Endothelial cell of umbilical vein (primary cell): Measurements from ENCODE around the gene METTL25. TPM values are rescaled to one million over a fixed set of nuclear protein-coding genes. Genes with fewer than 3 reads are reported as not detected.

Source experiments
- BruUV-seq: library from RNA; stranded (reverse); fragments of 400-500 nt; replicated peaks from 2 replicates; lab custom pipeline; 2021; lab: Mats Ljungman, UMichigan
- CTCF ChIA-PET: fragments of 300-600, 350-600 bp; sonication (Branson Sonifier 250); formaldehyde crosslinking; loops from one replicate; lab custom pipeline; 2021; ENCODE audit warnings: antibody characterized with exemption, inconsistent platforms; lab: Charles Lee
- POLR2A ChIA-PET: fragments of 300-600, 350-600 bp; sonication (Branson Sonifier 250); formaldehyde crosslinking; loops from one replicate; lab custom pipeline; 2021; ENCODE audit warnings: antibody characterized with exemption, inconsistent platforms; lab: Charles Lee
- DNase-seq: peaks from one replicate; pipeline ENCODE4 v3.0.0-alpha.2; 2011; ENCODE audit warnings: low read depth, low spot score
- FAIRE-seq: peaks from 2 replicates; lab custom pipeline; 2011; peaks lifted over from hg19 to GRCh38; lab: Jason Lieb, UNC
- H2AFZ ChIP-seq: 2 replicates; pipeline ENCODE4 v1.6.0; 2012; ENCODE audit warnings: low read depth, low read length, control low read depth, inconsistent platforms
- H3K27ac ChIP-seq: 2 replicates; pipeline ENCODE4 v1.5.1; 2011; ENCODE audit warnings: low read depth, mild to moderate bottlenecking, control low read depth, low read length, moderate library complexity; ENCODE audit not compliant: insufficient read depth
- H3K27me3 ChIP-seq, 2 experiments: 2 replicates each; pipeline versions ENCODE4 v1.6.0 to v1.6.1; 2011; ENCODE audit warnings: low read length in 2 of 2, mixed read lengths in 1 of 2; ENCODE audit not compliant: control insufficient read depth in 2 of 2, insufficient read depth in 2 of 2
- H3K36me3 ChIP-seq, 2 experiments: 2 replicates in 1 of 2; 3 replicates in 1 of 2; pipeline ENCODE4 v1.5.1; 2011; ENCODE audit warnings: low read length in 2 of 2, mild to moderate bottlenecking in 1 of 2, moderate library complexity in 1 of 2; ENCODE audit not compliant: control insufficient read depth in 2 of 2, insufficient read depth in 2 of 2; ENCODE audit errors: extremely low read depth in 1 of 2
- H3K4me1 ChIP-seq: 3 replicates; pipeline ENCODE4 v1.5.1; 2011; ENCODE audit warnings: mild to moderate bottlenecking, low read length; ENCODE audit not compliant: control insufficient read depth, insufficient read depth; ENCODE audit errors: extremely low read depth
- H3K4me2 ChIP-seq: 2 replicates; pipeline ENCODE4 v1.6.1; 2011; ENCODE audit warnings: low read length, control low read depth, mixed read lengths; ENCODE audit not compliant: insufficient read depth
- H3K4me3 ChIP-seq, 3 experiments: fragments of 200-600 bp in 1 of 3; sonication (generic), shearing (Covaris generic) in 1 of 3; replicated peaks in 1 of 3; 2 replicates each; pipeline ENCODE4 v1.5.1; 2011 to 2016; ENCODE audit warnings: control low read depth in 3 of 3, low read length in 3 of 3, mild to moderate bottlenecking in 2 of 3, inconsistent platforms in 1 of 3, low read depth in 1 of 3, moderate library complexity in 1 of 3; ENCODE audit not compliant: insufficient read depth in 1 of 3
- H3K79me2 ChIP-seq: 2 replicates; pipeline ENCODE4 v1.6.0; 2012; ENCODE audit warnings: low read length, inconsistent platforms; ENCODE audit not compliant: control insufficient read depth, insufficient read depth
- H3K9ac ChIP-seq: replicated peaks from 2 replicates; pipeline ENCODE3; 2011; ENCODE audit warnings: low read length, control low read depth; ENCODE audit not compliant: insufficient read depth; ENCODE audit errors: extremely low read depth
- H3K9me1 ChIP-seq: replicated peaks from 3 replicates; pipeline ENCODE4 v1.6.0; 2011; ENCODE audit warnings: mild to moderate bottlenecking, low read length; ENCODE audit not compliant: control insufficient read depth, insufficient read depth; ENCODE audit errors: extremely low read depth
- H3K9me3 ChIP-seq: replicated peaks from 2 replicates; pipeline ENCODE4 v1.5.1; 2012; ENCODE audit warnings: low read length, inconsistent platforms; ENCODE audit not compliant: control insufficient read depth, insufficient read depth
- H4K20me1 ChIP-seq: replicated peaks from 2 replicates; pipeline ENCODE3; 2011; ENCODE audit warnings: mild to moderate bottlenecking, low read length; ENCODE audit not compliant: control insufficient read depth, insufficient read depth; ENCODE audit errors: extremely low read depth
- EZH2 ChIP-seq: IDR thresholded peaks from 2 replicates; pipeline ENCODE4 v1.6.1; 2012; ENCODE audit warnings: borderline replicate concordance, low read depth, mild to moderate bottlenecking, moderate library complexity, low read length, inconsistent platforms; ENCODE audit not compliant: severe bottlenecking
- FOS ChIP-seq: IDR thresholded peaks from 2 replicates; pipeline ENCODE4 v1.6.1; 2011; ENCODE audit warnings: mild to moderate bottlenecking, low read length, moderate library complexity, borderline replicate concordance; ENCODE audit not compliant: insufficient read depth
- GATA2 ChIP-seq: IDR thresholded peaks from 2 replicates; pipeline ENCODE4 v1.7.0; 2011; ENCODE audit warnings: low read depth, mild to moderate bottlenecking, moderate library complexity, mixed read lengths, low read length; ENCODE audit not compliant: insufficient read length, insufficient read depth
- JUN ChIP-seq: IDR thresholded peaks from 2 replicates; pipeline ENCODE4 v1.6.1; 2011; ENCODE audit warnings: borderline replicate concordance, low read depth; ENCODE audit not compliant: insufficient read length, insufficient read depth
- MYC ChIP-seq: IDR thresholded peaks from one replicate; pipeline ENCODE4 v1.6.1; 2011; ENCODE audit warnings: mild to moderate bottlenecking, low read depth, low read length
- POLR2A ChIP-seq: IDR thresholded peaks from 2 replicates; pipeline ENCODE4 v1.6.1; 2012; ENCODE audit warnings: low read depth, mild to moderate bottlenecking, control low read depth, low read length
- POLR2AphosphoS5 ChIP-seq: IDR thresholded peaks from 2 replicates; pipeline ENCODE4 v1.6.1; 2012; ENCODE audit warnings: low read depth, mild to moderate bottlenecking, control low read depth, low read length, moderate library complexity; ENCODE audit not compliant: insufficient read depth
- dilution Hi-C: fragments of 300-500 bp; cut with MboI; formaldehyde crosslinking; loops from one replicate; pipeline ENCODE4 v1.15.0; 2019; ENCODE audit warnings: low sequenced_read_pairs; ENCODE audit not compliant: extremely low pct_ligation_motif_present
- intact Hi-C: fragments of 100-400 bp; cut with micrococcal nuclease; formaldehyde crosslinking; loops from one replicate; pipeline ENCODE4 v1.10.0; 2022
- polyA plus RNA-seq, 4 experiments: library from polyadenylated mRNA; depleted of rRNA in 3 of 4; stranded (reverse) in 3 of 4; unstranded in 1 of 4; fragments of >200 nt; gene quantifications; 2 replicates each; pipeline versions ENCODE4 v1.2.1 to v1.2.3, GENCODE V29; 2011 to 2012; ENCODE audit warnings: missing spikeins in 1 of 4
- total RNA-seq: library from RNA; stranded (reverse); gene quantifications from 2 replicates; pipeline ENCODE4 v1.2.3, GENCODE V29; 2021
- TF ChIP-seq, protein P1 (sequence below): IDR thresholded peaks from 2 replicates; pipeline ENCODE4 v1.6.1; 2011; ENCODE audit not compliant: insufficient read depth, insufficient read length
- TF ChIP-seq, protein P2 (sequence below), 2 donors: IDR thresholded peaks; 1 replicate in 1 of 2; 2 replicates in 1 of 2; pipeline ENCODE4 v1.5.1; 2011; ENCODE audit warnings: low read length in 2 of 2, mild to moderate bottlenecking in 2 of 2, moderate library complexity in 2 of 2, control low read depth in 1 of 2, inconsistent platforms in 1 of 2, low read depth in 1 of 2; ENCODE audit not compliant: insufficient read depth in 1 of 2; ENCODE audit errors: extremely low read depth in 1 of 2

The METTL25 gene
- total and polyA plus RNA-seq, 2 donors (not counting 3 experiments of a cell fraction or from before 2014, with no cell fraction given), result 6.5 to 8.5 TPM

DNA sequence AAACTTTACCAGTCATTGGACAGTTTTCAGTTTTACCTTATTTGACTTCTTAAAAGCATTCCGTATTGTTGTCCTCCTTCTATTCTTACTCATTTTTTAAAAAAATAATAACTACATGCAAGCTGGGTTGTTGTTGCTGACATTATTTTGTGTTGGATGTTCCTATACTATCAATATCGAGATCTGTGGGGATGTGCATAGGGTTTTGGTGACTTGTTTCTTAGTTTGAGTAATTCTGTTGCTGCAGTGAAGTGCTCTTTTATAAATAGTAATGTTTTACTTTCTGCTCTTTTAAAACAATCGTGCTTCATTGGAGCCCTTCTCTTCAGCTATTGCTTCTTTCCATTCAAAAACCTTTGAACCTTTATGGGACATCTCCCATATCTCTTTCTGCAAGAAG, 79.4 kb downstream of the METTL25 start:
- H3K9me3 ChIP-seq, result no peaks in the 10 kb centered on the region
- no peak overlapping the region for H3K4me3 ChIP-seq
- no peak overlapping the region for H3K9ac ChIP-seq
- DNase-seq (no peak), FAIRE-seq (no peak)
- H3K4me1 ChIP-seq, result no peaks in the 10 kb centered on the region
- intact Hi-C loops (no loop called here), dilution Hi-C loops (no loop called here)
- H3K4me2 ChIP-seq, result no peak overlapping the region
- ChIA-PET CTCF (interaction anchor here (2.0 kb wide), 1 partner anchor 12 kb away, joined by 4 read pairs; no protein-coding TSS in a partner anchor), POLR2A (no interaction called here)
- H2AFZ ChIP-seq, result no peak overlapping the region
- no peaks in the 10 kb centered on the region for H3K79me2 ChIP-seq
- H3K27me3 ChIP-seq, result no peaks in the 10 kb centered on the region
- BruUV-seq, result no TSS peak
- no peaks in the 10 kb centered on the region for H3K9me1 ChIP-seq
- peaks cover 0 to 2% of the 10 kb centered on the region in 2 experiments for H3K36me3 ChIP-seq
- no peaks in the 10 kb centered on the region for H4K20me1 ChIP-seq
- TF ChIP-seq GATA2, result no peak
- no peak for TF ChIP-seq POLR2AphosphoS5
- no peak for TF ChIP-seq FOS
- TF ChIP-seq EZH2, result no peak
- TF ChIP-seq, protein P1, sequence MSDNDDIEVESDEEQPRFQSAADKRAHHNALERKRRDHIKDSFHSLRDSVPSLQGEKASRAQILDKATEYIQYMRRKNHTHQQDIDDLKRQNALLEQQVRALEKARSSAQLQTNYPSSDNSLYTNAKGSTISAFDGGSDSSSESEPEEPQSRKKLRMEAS, result no peak
- no peak for TF ChIP-seq POLR2A
- TF ChIP-seq JUN, result no peak
- no peak for TF ChIP-seq MYC
- TF ChIP-seq, protein P2, sequence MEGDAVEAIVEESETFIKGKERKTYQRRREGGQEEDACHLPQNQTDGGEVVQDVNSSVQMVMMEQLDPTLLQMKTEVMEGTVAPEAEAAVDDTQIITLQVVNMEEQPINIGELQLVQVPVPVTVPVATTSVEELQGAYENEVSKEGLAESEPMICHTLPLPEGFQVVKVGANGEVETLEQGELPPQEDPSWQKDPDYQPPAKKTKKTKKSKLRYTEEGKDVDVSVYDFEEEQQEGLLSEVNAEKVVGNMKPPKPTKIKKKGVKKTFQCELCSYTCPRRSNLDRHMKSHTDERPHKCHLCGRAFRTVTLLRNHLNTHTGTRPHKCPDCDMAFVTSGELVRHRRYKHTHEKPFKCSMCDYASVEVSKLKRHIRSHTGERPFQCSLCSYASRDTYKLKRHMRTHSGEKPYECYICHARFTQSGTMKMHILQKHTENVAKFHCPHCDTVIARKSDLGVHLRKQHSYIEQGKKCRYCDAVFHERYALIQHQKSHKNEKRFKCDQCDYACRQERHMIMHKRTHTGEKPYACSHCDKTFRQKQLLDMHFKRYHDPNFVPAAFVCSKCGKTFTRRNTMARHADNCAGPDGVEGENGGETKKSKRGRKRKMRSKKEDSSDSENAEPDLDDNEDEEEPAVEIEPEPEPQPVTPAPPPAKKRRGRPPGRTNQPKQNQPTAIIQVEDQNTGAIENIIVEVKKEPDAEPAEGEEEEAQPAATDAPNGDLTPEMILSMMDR (IDR thresholded peaks at IDR 0.05; ENCODE audit: extremely low read depth in 1 of 2, insufficient read depth in 1 of 2, low read depth in 1 of 2, low read length in 2 of 2), result no peak
- no peak overlapping the region for H3K27ac ChIP-seq
